Calu3 (cell line): ENCODE data around the gene ERVV-1. TPM values are rescaled to one million over a fixed set of nuclear protein-coding genes. Genes with fewer than 3 reads are reported as not detected.

Experiments used
- BruUV-seq: library from RNA; stranded (reverse); fragments of 400-500 nt; replicated peaks from 2 replicates; lab custom pipeline; 2021; lab: Mats Ljungman, UMichigan
- CTCF ChIA-PET: fragments of 300-600 bp; sonication (Branson Sonifier 250); formaldehyde crosslinking; loops from one replicate; lab custom pipeline; 2022; ENCODE audit warnings: antibody characterized with exemption; lab: Charles Lee
- DNase-seq: peaks from one replicate; pipeline ENCODE4 v3.0.0; 2022
- H3K27ac Mint-ChIP-seq: one replicate; pipeline ENCODE4 v1.8.0; 2022; ENCODE audit warnings: mixed read lengths; ENCODE audit not compliant: unreplicated experiment
- H3K27me3 Mint-ChIP-seq: one replicate; pipeline ENCODE4 v1.8.0; 2022; ENCODE audit warnings: mixed read lengths; ENCODE audit not compliant: unreplicated experiment
- H3K36me3 Mint-ChIP-seq: one replicate; pipeline ENCODE4 v1.8.0; 2022; ENCODE audit warnings: mild to moderate bottlenecking, moderate library complexity, mixed read lengths; ENCODE audit not compliant: insufficient read depth, unreplicated experiment
- H3K4me1 Mint-ChIP-seq: one replicate; pipeline ENCODE4 v1.8.0; 2022; ENCODE audit warnings: mild to moderate bottlenecking, low read depth, mixed read lengths; ENCODE audit not compliant: unreplicated experiment
- H3K4me3 Mint-ChIP-seq: one replicate; pipeline ENCODE4 v1.8.0; 2022; ENCODE audit warnings: mild to moderate bottlenecking, low read depth, moderate library complexity, mixed read lengths; ENCODE audit not compliant: unreplicated experiment
- H3K9me3 Mint-ChIP-seq: one replicate; pipeline ENCODE4 v1.8.0; 2022; ENCODE audit warnings: low read depth, mixed read lengths; ENCODE audit not compliant: unreplicated experiment
- intact Hi-C: fragments of 100-400 bp; cut with micrococcal nuclease; formaldehyde crosslinking; loops from one replicate; pipeline ENCODE4 v1.10.0; 2022; ENCODE audit not compliant: unreplicated experiment
- total RNA-seq: library from RNA; stranded (reverse); gene quantifications from 2 replicates; pipeline ENCODE4 v1.2.3, GENCODE V29; 2022
- TF ChIP-seq, protein P1 (sequence below): fragments of 200-600 bp; IDR thresholded peaks from one replicate; pipeline ENCODE4 v1.8.0; 2022; ENCODE audit warnings: antibody characterized with exemption; ENCODE audit not compliant: unreplicated experiment

ERVV-1 gene
- total RNA-seq, 1 experiment from 2014 or later = not detected

DNA sequence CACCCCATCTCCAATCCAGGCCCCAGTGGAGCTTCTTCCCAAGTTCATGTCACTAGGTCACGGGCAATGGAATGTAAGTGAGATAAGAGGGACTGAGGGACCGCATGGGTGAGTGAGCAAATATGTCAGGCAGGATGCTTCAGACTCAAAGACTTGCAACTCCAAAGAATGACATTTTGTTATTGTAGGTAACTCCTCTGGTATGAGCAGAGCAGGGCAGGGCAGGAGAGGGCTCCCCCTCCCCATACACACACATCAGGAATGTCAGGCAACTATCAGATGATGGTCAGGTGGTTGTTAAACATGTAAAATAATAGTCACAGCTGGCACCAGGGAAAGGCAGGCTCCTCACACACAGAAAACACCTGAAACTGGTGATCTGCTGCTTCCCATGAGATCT is 41.4 kb downstream of the ERVV-1 start:
- H3K4me3 Mint-ChIP-seq = no peak overlapping the region
- no peaks in the 10 kb centered on the region for H3K4me1 Mint-ChIP-seq
- no peak for DNase-seq
- CTCF ChIA-PET = no interaction called here
- TF ChIP-seq, protein P1, sequence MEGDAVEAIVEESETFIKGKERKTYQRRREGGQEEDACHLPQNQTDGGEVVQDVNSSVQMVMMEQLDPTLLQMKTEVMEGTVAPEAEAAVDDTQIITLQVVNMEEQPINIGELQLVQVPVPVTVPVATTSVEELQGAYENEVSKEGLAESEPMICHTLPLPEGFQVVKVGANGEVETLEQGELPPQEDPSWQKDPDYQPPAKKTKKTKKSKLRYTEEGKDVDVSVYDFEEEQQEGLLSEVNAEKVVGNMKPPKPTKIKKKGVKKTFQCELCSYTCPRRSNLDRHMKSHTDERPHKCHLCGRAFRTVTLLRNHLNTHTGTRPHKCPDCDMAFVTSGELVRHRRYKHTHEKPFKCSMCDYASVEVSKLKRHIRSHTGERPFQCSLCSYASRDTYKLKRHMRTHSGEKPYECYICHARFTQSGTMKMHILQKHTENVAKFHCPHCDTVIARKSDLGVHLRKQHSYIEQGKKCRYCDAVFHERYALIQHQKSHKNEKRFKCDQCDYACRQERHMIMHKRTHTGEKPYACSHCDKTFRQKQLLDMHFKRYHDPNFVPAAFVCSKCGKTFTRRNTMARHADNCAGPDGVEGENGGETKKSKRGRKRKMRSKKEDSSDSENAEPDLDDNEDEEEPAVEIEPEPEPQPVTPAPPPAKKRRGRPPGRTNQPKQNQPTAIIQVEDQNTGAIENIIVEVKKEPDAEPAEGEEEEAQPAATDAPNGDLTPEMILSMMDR = no peak
- no peaks in the 10 kb centered on the region for H3K27me3 Mint-ChIP-seq
- no peaks in the 10 kb centered on the region for H3K36me3 Mint-ChIP-seq
- BruUV-seq = no TSS peak
- peaks cover 19% of the 10 kb centered on the region for H3K9me3 Mint-ChIP-seq
- H3K27ac Mint-ChIP-seq = no peak overlapping the region
- intact Hi-C loops = no loop called here

DNA sequence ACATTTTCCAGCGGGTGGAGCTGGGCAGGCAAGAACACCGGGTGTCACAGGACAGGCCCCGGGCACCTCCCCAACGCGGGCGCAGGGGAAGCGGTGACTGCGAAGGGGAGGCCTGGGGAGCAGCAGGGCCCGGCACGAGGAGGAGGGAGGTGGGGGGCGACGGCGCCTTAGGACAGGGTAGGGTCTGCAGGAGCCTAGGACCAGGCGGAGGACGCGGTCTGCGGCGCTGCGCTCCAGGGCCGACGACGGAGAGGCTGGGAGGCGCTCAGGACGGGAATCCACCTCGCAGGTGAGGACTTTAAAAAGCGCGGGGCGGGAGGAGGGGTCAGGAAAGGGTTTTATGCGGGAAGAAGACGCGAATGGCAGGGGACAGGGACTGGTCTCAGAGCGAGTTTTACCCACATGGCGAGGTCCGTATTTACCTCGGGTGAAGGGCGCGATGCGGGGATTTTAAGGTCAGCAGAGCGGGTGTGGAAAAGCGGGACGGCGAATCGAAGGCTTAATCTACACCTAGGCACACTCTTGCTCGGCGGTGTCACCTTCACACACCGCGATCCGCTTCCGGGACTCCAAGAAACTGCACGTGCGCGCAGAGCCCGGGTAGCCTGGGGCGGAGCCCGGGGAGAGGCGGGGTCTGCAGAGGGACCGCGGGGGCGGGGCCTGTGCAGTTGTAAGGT is 44.3 kb downstream of the ERVV-1 start:
- H3K27ac Mint-ChIP-seq = no peak overlapping the region
- intact Hi-C loops = no loop called here
- no peaks in the 10 kb centered on the region for H3K4me1 Mint-ChIP-seq
- no peaks in the 10 kb centered on the region for H3K36me3 Mint-ChIP-seq
- no peak for DNase-seq
- H3K27me3 Mint-ChIP-seq = no peaks in the 10 kb centered on the region
- no TSS peak for BruUV-seq
- TF ChIP-seq, protein P1 = no peak
- CTCF ChIA-PET = no interaction called here
- peaks cover 18% of the 10 kb centered on the region for H3K9me3 Mint-ChIP-seq
- no peak overlapping the region for H3K4me3 Mint-ChIP-seq

Other genes with a start within 250 kb of the ERVV-1 start
- gene ZNF600, start 227.1 kb upstream of the ERVV-1 start, total RNA-seq = 18.4 and 23.4 TPM in 2 replicates
- 16.4 and 27.2 TPM in 2 replicates for gene ZNF28, start 192.3 kb upstream of the ERVV-1 start, total RNA-seq
- 21.1 and 24.9 TPM in 2 replicates for gene ZNF468, start 156.3 kb upstream of the ERVV-1 start, total RNA-seq
- 2.5 and 7.8 TPM in 2 replicates for gene ZNF320, start 116.3 kb upstream of the ERVV-1 start, total RNA-seq
- gene ZNF888, start 90.5 kb upstream of the ERVV-1 start, total RNA-seq = 25.5 and 27.0 TPM in 2 replicates
- gene ZNF816, start 51.0 kb upstream of the ERVV-1 start, total RNA-seq = 16.5 and 17.5 TPM in 2 replicates
- not detected in 2 replicates for gene ERVV-2, start 30.8 kb downstream of the ERVV-1 start, total RNA-seq
- 7.7 and 7.8 TPM in 2 replicates for gene ZNF160, start 89.5 kb downstream of the ERVV-1 start, total RNA-seq
- gene ZNF415, start 119.0 kb downstream of the ERVV-1 start, total RNA-seq = not detected in 2 replicates
- gene ZNF347, start 145.1 kb downstream of the ERVV-1 start, total RNA-seq = not detected in 2 replicates
- not detected in 2 replicates for gene ZNF665, start 179.4 kb downstream of the ERVV-1 start, total RNA-seq
- gene ZNF677, start 241.0 kb downstream of the ERVV-1 start, total RNA-seq = not detected in 2 replicates
- not detected in 2 replicates for gene VN1R2, start 244.4 kb downstream of the ERVV-1 start, total RNA-seq